PC-9 (cell line): Measurements from ENCODE around the gene TAF3. TPM values are rescaled to one million over a fixed set of nuclear protein-coding genes. Genes with fewer than 3 reads are reported as not detected.

ENCODE experiments used
- BruUV-seq: library from RNA; stranded (reverse); fragments of 400-500 nt; replicated peaks from 2 replicates; lab custom pipeline; 2021; lab: Mats Ljungman, UMichigan
- CTCF ChIA-PET: fragments of 300-600 bp; sonication (Branson Sonifier 250); formaldehyde crosslinking; loops from one replicate; lab custom pipeline; 2022; ENCODE audit warnings: antibody characterized with exemption; lab: Charles Lee
- POLR2A ChIA-PET: fragments of 300-600 bp; sonication (Branson Sonifier 250); formaldehyde crosslinking; loops from one replicate; lab custom pipeline; 2022; ENCODE audit warnings: antibody characterized with exemption; ENCODE audit not compliant: unreplicated experiment; lab: Charles Lee
- DNase-seq, 2 experiments: peaks; one replicate each; pipeline versions ENCODE4 v3.0.0 to v3.0.0-alpha.2; 2015 to 2022; ENCODE audit warnings: mixed read lengths in 1 of 2
- H2AFZ ChIP-seq: fragments of 200-600 bp; sonication (generic); 2 replicates; pipeline ENCODE4 v1.8.1; 2017; ENCODE audit warnings: antibody characterized with exemption
- H3F3A ChIP-seq: fragments of 200-600 bp; sonication (generic); 2 replicates; pipeline ENCODE4 v1.8.1; 2017; ENCODE audit warnings: antibody characterized with exemption, mild to moderate bottlenecking, low read depth; ENCODE audit not compliant: insufficient read depth
- H3K27ac ChIP-seq: fragments of 200-600 bp; sonication (generic); 2 replicates; pipeline ENCODE4 v1.6.1; 2016; ENCODE audit warnings: mixed run types
- H3K27me3 ChIP-seq: fragments of 200-600 bp; sonication (generic); 2 replicates; pipeline ENCODE4 v1.6.1; 2016; ENCODE audit warnings: low read depth, mixed run types; ENCODE audit not compliant: insufficient read depth
- H3K36me3 ChIP-seq: fragments of 200-600 bp; sonication (generic); 2 replicates; pipeline ENCODE4 v1.6.1; 2016; ENCODE audit warnings: low read depth, mixed run types
- H3K4me1 ChIP-seq: fragments of 200-600 bp; sonication (generic); replicated peaks from 2 replicates; pipeline ENCODE4 v1.6.1; 2016; ENCODE audit warnings: mixed run types; ENCODE audit not compliant: insufficient read depth
- H3K4me2 ChIP-seq: fragments of 200-600 bp; sonication (generic); 2 replicates; pipeline ENCODE4 v1.6.1; 2017; ENCODE audit warnings: mixed run types
- H3K4me3 ChIP-seq: fragments of 200-600 bp; sonication (generic); 2 replicates; pipeline ENCODE4 v1.6.1; 2016; ENCODE audit warnings: mixed run types
- H3K79me2 ChIP-seq: fragments of 200-600 bp; sonication (generic); 2 replicates; pipeline ENCODE4 v1.6.1; 2017; ENCODE audit warnings: low read depth, mixed run types
- H3K9me2 ChIP-seq: fragments of 200-600 bp; sonication (generic); 2 replicates; pipeline ENCODE4 v1.8.1; 2017; ENCODE audit warnings: mild to moderate bottlenecking; ENCODE audit not compliant: insufficient read depth
- H3K9me3 ChIP-seq: fragments of 200-600 bp; sonication (generic); 2 replicates; pipeline ENCODE4 v1.8.1; 2016; ENCODE audit warnings: low read depth; ENCODE audit not compliant: insufficient read depth
- H4K20me1 ChIP-seq: fragments of 200-600 bp; sonication (generic); 2 replicates; pipeline ENCODE4 v1.8.1; 2017; ENCODE audit not compliant: insufficient read depth
- CTCF ChIP-seq: fragments of 200-600 bp; sonication (generic); conservative IDR thresholded peaks from 2 replicates; pipeline ENCODE4 v1.6.1; 2017; ENCODE audit warnings: mixed run types, antibody characterized with exemption, mild to moderate bottlenecking, moderate library complexity
- EZH2 ChIP-seq: fragments of 200-600 bp; sonication (generic); IDR thresholded peaks from 2 replicates; pipeline ENCODE4 v1.8.0; 2017; ENCODE audit warnings: antibody characterized with exemption, low read depth
- intact Hi-C: fragments of 100-400 bp; cut with micrococcal nuclease; formaldehyde crosslinking; loops from one replicate; pipeline ENCODE4 v1.10.0; 2022; ENCODE audit not compliant: unreplicated experiment
- total RNA-seq: library from RNA; stranded (reverse); gene quantifications from 2 replicates; pipeline ENCODE4 v1.2.3, GENCODE V29; 2021

TAF3 gene
- total RNA-seq, 1 experiment from 2014 or later: 7.7 TPM

- CTCF ChIA-PET: interaction anchor here (0.6 kb wide), 1 partner anchor 243 kb away, joined by 3 read pairs; no protein-coding TSS in a partner anchor
- Histone ChIP-seq H3K9me2 (no peaks in the 10 kb centered on the region), H3K9me3 (no peaks in the 10 kb centered on the region), H2AFZ (no peak overlapping the region), H3F3A (no peaks in the 10 kb centered on the region), H3K27ac (no peak overlapping the region), H4K20me1 (no peaks in the 10 kb centered on the region), H3K36me3 (no peaks in the 10 kb centered on the region), H3K4me2 (no peak overlapping the region), H3K27me3 (no peaks in the 10 kb centered on the region), H3K4me1 (no peaks in the 10 kb centered on the region), H3K4me3 (no peak overlapping the region), H3K79me2 (no peaks in the 10 kb centered on the region)
- intact Hi-C loops: no loop called here
- TF ChIP-seq CTCF: no peak
- TF ChIP-seq EZH2: no peak
- no TSS peak for BruUV-seq
- POLR2A ChIA-PET: interaction anchor here (0.7 kb wide), 1 partner anchor 41 kb away, joined by 7 read pairs; no protein-coding TSS in a partner anchor
- DNase-seq: no peak
Observed at GRCh38 chr10:7971949-7972348, 153.6 kb downstream of the TAF3 start.

GRCh38 chr10:7972367-7972766, 154.1 kb downstream of the TAF3 start:
- no peak overlapping the region for H3K27ac ChIP-seq
- no peak for TF ChIP-seq CTCF
- TF ChIP-seq EZH2: no peak
- no peaks in the 10 kb centered on the region for H3K9me2 ChIP-seq
- ChIA-PET CTCF (no interaction called here), POLR2A (interaction anchor here (0.7 kb wide), 1 partner anchor 40 kb away, joined by 7 read pairs; no protein-coding TSS in a partner anchor)
- no peaks in the 10 kb centered on the region for H3K9me3 ChIP-seq
- no peak overlapping the region for H3K4me3 ChIP-seq
- no peaks in the 10 kb centered on the region for H3K79me2 ChIP-seq
- no peak overlapping the region for H3K4me2 ChIP-seq
- intact Hi-C loops: no loop called here
- BruUV-seq: no TSS peak
- DNase-seq: no peak
- no peaks in the 10 kb centered on the region for H3K27me3 ChIP-seq
- H3K36me3 ChIP-seq: no peaks in the 10 kb centered on the region
- no peaks in the 10 kb centered on the region for H3F3A ChIP-seq
- no peak overlapping the region for H2AFZ ChIP-seq
- H3K4me1 ChIP-seq: no peaks in the 10 kb centered on the region
- H4K20me1 ChIP-seq: no peaks in the 10 kb centered on the region

GRCh38 chr10:7980196-7980595, 161.9 kb downstream of the TAF3 start:
- Histone ChIP-seq H3K9me3 (no peaks in the 10 kb centered on the region), H4K20me1 (no peaks in the 10 kb centered on the region), H2AFZ (no peak overlapping the region), H3K9me2 (no peaks in the 10 kb centered on the region), H3K4me3 (no peak overlapping the region), H3K79me2 (no peaks in the 10 kb centered on the region), H3K4me1 (no peaks in the 10 kb centered on the region), H3K4me2 (no peak overlapping the region), H3K27me3 (no peaks in the 10 kb centered on the region), H3K36me3 (no peaks in the 10 kb centered on the region), H3F3A (no peaks in the 10 kb centered on the region), H3K27ac (no peak overlapping the region)
- TF ChIP-seq EZH2 (no peak), CTCF (no peak)
- intact Hi-C loops: no loop called here
- CTCF ChIA-PET: no interaction called here
- no peak for DNase-seq
- POLR2A ChIA-PET: no interaction called here
- BruUV-seq: no TSS peak
